ENCODE results near the gene SHC1.

DNA sequence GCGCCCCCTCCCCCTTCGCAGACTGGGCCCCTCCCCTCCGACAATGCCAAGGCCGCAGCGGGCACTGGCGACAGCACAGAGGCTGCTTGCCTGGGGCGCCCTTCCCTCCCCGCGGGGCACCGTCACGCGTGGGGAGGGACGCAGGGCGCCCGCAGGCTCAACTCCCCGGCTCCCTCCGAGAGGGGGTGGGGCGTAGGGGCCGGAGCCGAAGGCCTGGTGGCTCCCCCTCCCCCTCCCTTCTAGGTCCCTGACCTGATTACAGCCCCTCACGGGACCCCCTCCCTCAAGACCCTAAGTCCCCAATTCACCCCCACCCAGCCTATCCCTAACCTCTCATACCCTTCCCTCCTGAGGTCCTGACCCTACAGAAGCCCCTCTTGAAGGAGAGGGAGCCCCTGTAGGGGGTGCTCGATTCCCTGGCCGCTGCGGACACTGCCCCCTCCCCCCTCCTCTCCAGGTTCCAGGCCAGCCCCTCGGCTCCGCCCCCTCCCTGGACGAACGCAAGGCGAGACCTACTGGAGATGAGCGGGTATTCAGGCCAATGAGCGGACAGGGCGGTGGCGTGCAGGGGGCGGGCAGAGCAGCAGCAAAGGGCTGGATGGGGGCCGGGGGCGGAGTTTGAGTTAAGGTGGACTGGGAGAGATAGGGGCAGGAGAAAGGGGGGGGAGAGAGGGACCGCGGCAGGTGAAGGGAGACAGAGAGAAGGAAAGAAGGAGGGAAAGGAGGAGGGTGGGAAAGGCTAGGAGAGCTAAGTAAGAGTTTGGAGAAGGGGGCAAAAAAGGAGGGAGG lies 31.3 kb upstream of the SHC1 start:
- TF ChIP-seq, protein P1, sequence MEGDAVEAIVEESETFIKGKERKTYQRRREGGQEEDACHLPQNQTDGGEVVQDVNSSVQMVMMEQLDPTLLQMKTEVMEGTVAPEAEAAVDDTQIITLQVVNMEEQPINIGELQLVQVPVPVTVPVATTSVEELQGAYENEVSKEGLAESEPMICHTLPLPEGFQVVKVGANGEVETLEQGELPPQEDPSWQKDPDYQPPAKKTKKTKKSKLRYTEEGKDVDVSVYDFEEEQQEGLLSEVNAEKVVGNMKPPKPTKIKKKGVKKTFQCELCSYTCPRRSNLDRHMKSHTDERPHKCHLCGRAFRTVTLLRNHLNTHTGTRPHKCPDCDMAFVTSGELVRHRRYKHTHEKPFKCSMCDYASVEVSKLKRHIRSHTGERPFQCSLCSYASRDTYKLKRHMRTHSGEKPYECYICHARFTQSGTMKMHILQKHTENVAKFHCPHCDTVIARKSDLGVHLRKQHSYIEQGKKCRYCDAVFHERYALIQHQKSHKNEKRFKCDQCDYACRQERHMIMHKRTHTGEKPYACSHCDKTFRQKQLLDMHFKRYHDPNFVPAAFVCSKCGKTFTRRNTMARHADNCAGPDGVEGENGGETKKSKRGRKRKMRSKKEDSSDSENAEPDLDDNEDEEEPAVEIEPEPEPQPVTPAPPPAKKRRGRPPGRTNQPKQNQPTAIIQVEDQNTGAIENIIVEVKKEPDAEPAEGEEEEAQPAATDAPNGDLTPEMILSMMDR (IDR thresholded peaks at IDR 0.05), result peak; percentile 65
- no peak for TF ChIP-seq EZH2 (IDR thresholded peaks at IDR 0.05)

All from neural progenitor cell (in vitro differentiated cells).